ENCODE measurements around the gene KXD1. TPM values are rescaled to one million over a fixed set of nuclear protein-coding genes. Genes with fewer than 3 reads are reported as not detected.

Gene KXD1
- total RNA-seq: 50.8 and 53.6 TPM in 2 replicates

GRCh38 chr19:18557411-18558201 lies at the start of gene KXD1:
TSS of gene KXD1 (plus strand) at chr19:18557870. CDS start at chr19:18562057, 4,187 bp downstream.

GRCh38 chr19:18521692-18522123 lies 36.0 kb upstream of the KXD1 start, which contains the start of gene ELL:
TSS of gene ELL (minus strand) at chr19:18522070. CDS start at chr19:18522055, 15 bp downstream.

GRCh38 chr19:18542941-18543813 lies 14.5 kb upstream of the KXD1 start, which contains the start of gene FKBP8:
TSS of gene FKBP8 (minus strand) at chr19:18543573. CDS start at chr19:18541970, 1,603 bp downstream.

GRCh38 chr19:18571564-18572344 lies 14.1 kb downstream of the KXD1 start, which contains the start of gene UBA52:
TSS of gene UBA52 (plus strand) at chr19:18571857. CDS start at chr19:18573301, 1,444 bp downstream.

GRCh38 chr19:18588611-18589379 lies 31.1 kb downstream of the KXD1 start, which contains the start of gene REX1BD:
TSS of gene REX1BD (plus strand) at chr19:18588798. CDS start at chr19:18588802, 4 bp downstream.

GRCh38 chr19:18606281-18607225 lies 48.9 kb downstream of the KXD1 start, which contains the start of gene CRLF1:
TSS of gene CRLF1 (minus strand) at chr19:18606799. CDS start at chr19:18606656, 143 bp downstream.

GRCh38 chr19:18612772-18613588 lies 55.3 kb downstream of the KXD1 start, which contains the start of gene TMEM59L:
TSS of gene TMEM59L (plus strand) at chr19:18612870. CDS start at chr19:18612959, 89 bp downstream.

Other genes with a start within 250 kb of the KXD1 start
- gene LSM4, start 234.8 kb upstream of the KXD1 start, total RNA-seq: 109 and 140 TPM in 2 replicates
- 18.6 and 21.6 TPM in 2 replicates for gene PGPEP1, start 217.3 kb upstream of the KXD1 start, total RNA-seq
- 54.4 and 214 TPM in 2 replicates for gene GDF15, start 171.7 kb upstream of the KXD1 start, total RNA-seq
- not detected in 2 replicates for gene LRRC25, start 160.2 kb upstream of the KXD1 start, total RNA-seq
- gene SSBP4, start 138.5 kb upstream of the KXD1 start, total RNA-seq: 46.1 and 56.0 TPM in 2 replicates
- gene ISYNA1, start 119.7 kb upstream of the KXD1 start, total RNA-seq: 28.7 and 74.6 TPM in 2 replicates
- 13.4 and 16.6 TPM in 2 replicates for gene ELL, start 35.8 kb upstream of the KXD1 start, total RNA-seq
- 142 and 161 TPM in 2 replicates for gene FKBP8, start 14.3 kb upstream of the KXD1 start, total RNA-seq
- 765 and 812 TPM in 2 replicates for gene UBA52, start 14.0 kb downstream of the KXD1 start, total RNA-seq
- 65.0 and 66.7 TPM in 2 replicates for gene REX1BD, start 30.9 kb downstream of the KXD1 start, total RNA-seq
- under 0.01 and 0.31 TPM in 2 replicates for gene CRLF1, start 48.9 kb downstream of the KXD1 start, total RNA-seq
- 0.38 TPM in 1 of 2 replicates, not detected in the other for gene TMEM59L, start 55.0 kb downstream of the KXD1 start, total RNA-seq
- 1.5 and 9.9 TPM in 2 replicates for gene KLHL26, start 79.2 kb downstream of the KXD1 start, total RNA-seq
- 0.97 and 2.0 TPM in 2 replicates for gene CRTC1, start 125.8 kb downstream of the KXD1 start, total RNA-seq
- not detected in 2 replicates for gene COMP, start 233.4 kb downstream of the KXD1 start, total RNA-seq

Measured in bladder microvascular endothelial cell (primary cell).